Endothelial cell of umbilical vein (primary cell): ENCODE data around the gene DDAH2.

Source experiments
- EZH2 ChIP-seq: IDR thresholded peaks from 2 replicates; pipeline ENCODE4 v1.6.1; 2012; ENCODE audit warnings: borderline replicate concordance, low read depth, mild to moderate bottlenecking, moderate library complexity, low read length, inconsistent platforms; ENCODE audit not compliant: severe bottlenecking
- FOS ChIP-seq: IDR thresholded peaks from 2 replicates; pipeline ENCODE4 v1.6.1; 2011; ENCODE audit warnings: mild to moderate bottlenecking, low read length, moderate library complexity, borderline replicate concordance; ENCODE audit not compliant: insufficient read depth
- JUN ChIP-seq: IDR thresholded peaks from 2 replicates; pipeline ENCODE4 v1.6.1; 2011; ENCODE audit warnings: borderline replicate concordance, low read depth; ENCODE audit not compliant: insufficient read length, insufficient read depth
- MAX ChIP-seq: IDR thresholded peaks from 2 replicates; pipeline ENCODE4 v1.6.1; 2011; ENCODE audit not compliant: insufficient read depth, insufficient read length
- MYC ChIP-seq: IDR thresholded peaks from one replicate; pipeline ENCODE4 v1.6.1; 2011; ENCODE audit warnings: mild to moderate bottlenecking, low read depth, low read length
- POLR2A ChIP-seq: IDR thresholded peaks from 2 replicates; pipeline ENCODE4 v1.6.1; 2012; ENCODE audit warnings: low read depth, mild to moderate bottlenecking, control low read depth, low read length
- POLR2AphosphoS5 ChIP-seq: IDR thresholded peaks from 2 replicates; pipeline ENCODE4 v1.6.1; 2012; ENCODE audit warnings: low read depth, mild to moderate bottlenecking, control low read depth, low read length, moderate library complexity; ENCODE audit not compliant: insufficient read depth
- TF ChIP-seq, protein P1 (sequence below), 2 donors: IDR thresholded peaks; 1 replicate in 1 of 2; 2 replicates in 1 of 2; pipeline ENCODE4 v1.5.1; 2011; ENCODE audit warnings: low read length in 2 of 2, mild to moderate bottlenecking in 2 of 2, moderate library complexity in 2 of 2, control low read depth in 1 of 2, inconsistent platforms in 1 of 2, low read depth in 1 of 2; ENCODE audit not compliant: insufficient read depth in 1 of 2; ENCODE audit errors: extremely low read depth in 1 of 2

- TF ChIP-seq, protein P1, sequence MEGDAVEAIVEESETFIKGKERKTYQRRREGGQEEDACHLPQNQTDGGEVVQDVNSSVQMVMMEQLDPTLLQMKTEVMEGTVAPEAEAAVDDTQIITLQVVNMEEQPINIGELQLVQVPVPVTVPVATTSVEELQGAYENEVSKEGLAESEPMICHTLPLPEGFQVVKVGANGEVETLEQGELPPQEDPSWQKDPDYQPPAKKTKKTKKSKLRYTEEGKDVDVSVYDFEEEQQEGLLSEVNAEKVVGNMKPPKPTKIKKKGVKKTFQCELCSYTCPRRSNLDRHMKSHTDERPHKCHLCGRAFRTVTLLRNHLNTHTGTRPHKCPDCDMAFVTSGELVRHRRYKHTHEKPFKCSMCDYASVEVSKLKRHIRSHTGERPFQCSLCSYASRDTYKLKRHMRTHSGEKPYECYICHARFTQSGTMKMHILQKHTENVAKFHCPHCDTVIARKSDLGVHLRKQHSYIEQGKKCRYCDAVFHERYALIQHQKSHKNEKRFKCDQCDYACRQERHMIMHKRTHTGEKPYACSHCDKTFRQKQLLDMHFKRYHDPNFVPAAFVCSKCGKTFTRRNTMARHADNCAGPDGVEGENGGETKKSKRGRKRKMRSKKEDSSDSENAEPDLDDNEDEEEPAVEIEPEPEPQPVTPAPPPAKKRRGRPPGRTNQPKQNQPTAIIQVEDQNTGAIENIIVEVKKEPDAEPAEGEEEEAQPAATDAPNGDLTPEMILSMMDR (IDR thresholded peaks at IDR 0.05; ENCODE audit: extremely low read depth in 1 of 2, insufficient read depth in 1 of 2, low read depth in 1 of 2, low read length in 2 of 2), result no peak
- TF ChIP-seq MAX (no peak), POLR2AphosphoS5 (no peak), MYC (no peak), POLR2A (no peak), JUN (no peak), FOS (no peak), EZH2 (no peak)
Measured at GRCh38 chr6:31719001-31719400, 10.1 kb downstream of the DDAH2 start.
